NCI-H1105 treated with DMSO at 0.1 percent for 48 hours (cell line): ENCODE measurements around the gene CCIN.
A peak's percentile ranks its signal among the peaks of the same experiment; 100 is the strongest.
"Not testable (repeated sequence)": the region's sequence is repeated elsewhere in the genome, so short reads cannot be mapped to it uniquely, and the experiment has no call there.

Experiments used
- DNase-seq: peaks from one replicate; lab custom pipeline; 2025; lab: John Stamatoyannopoulos, UW

CCIN gene

GRCh38 chr9:36160126-36160525 lies 9.1 kb upstream of the CCIN start:
- not testable (repeated sequence) for DNase-seq

GRCh38 chr9:36161187-36161586 lies 8.0 kb upstream of the CCIN start:
- DNase-seq, result no peak

- DNase-seq, result no peak
Measured at GRCh38 chr9:36162211-36162738, 6.9 kb upstream of the CCIN start.

GRCh38 chr9:36163049-36163785 lies 6.0 kb upstream of the CCIN start:
- DNase-seq, result no peak

GRCh38 chr9:36163786-36164170 lies 5.4 kb upstream of the CCIN start:
- DNase-seq, result no peak

GRCh38 chr9:36164372-36164771 lies 4.8 kb upstream of the CCIN start:
- no peak for DNase-seq

GRCh38 chr9:36164989-36165388 lies 4.2 kb upstream of the CCIN start:
- DNase-seq, result no peak

- no peak for DNase-seq
Measured at GRCh38 chr9:36165826-36166167, 3.4 kb upstream of the CCIN start.

- DNase-seq, result no peak
Measured at GRCh38 chr9:36166168-36166927, 2.8 kb upstream of the CCIN start.

- DNase-seq, result no peak
Measured at GRCh38 chr9:36169708-36170107, 520 bp downstream of the CCIN start.

- DNase-seq, result no peak
Measured at GRCh38 chr9:36170531-36170930, 1.3 kb downstream of the CCIN start.

GRCh38 chr9:36173861-36174260 lies 4.7 kb downstream of the CCIN start:
- DNase-seq, result no peak

- DNase-seq, result no peak
Measured at GRCh38 chr9:36174271-36174670, 5.1 kb downstream of the CCIN start.

GRCh38 chr9:36174731-36175130 lies 5.5 kb downstream of the CCIN start:
- no peak for DNase-seq

GRCh38 chr9:36175209-36175608 lies 6.0 kb downstream of the CCIN start:
- DNase-seq, result not testable (repeated sequence)

GRCh38 chr9:36176496-36176895 lies 7.3 kb downstream of the CCIN start:
- not testable (repeated sequence) for DNase-seq

GRCh38 chr9:36177571-36177970 lies 8.4 kb downstream of the CCIN start:
- DNase-seq, result no peak

- DNase-seq, result not testable (repeated sequence)
Measured at GRCh38 chr9:36180243-36180642, 11.1 kb downstream of the CCIN start.

GRCh38 chr9:36187414-36187813 lies 18.2 kb downstream of the CCIN start:
- DNase-seq, result no peak

GRCh38 chr9:36188212-36188611 lies 19.0 kb downstream of the CCIN start:
- DNase-seq, result no peak

- DNase-seq, result no peak
Measured at GRCh38 chr9:36189976-36190375, 20.8 kb downstream of the CCIN start.

GRCh38 chr9:36190388-36191289 lies 21.5 kb downstream of the CCIN start, which contains the start of gene CLTA:
Gene CLTA (plus strand): TSS chr9:36190921. CDS start chr9:36191057, 136 bp downstream.
- DNase-seq, result peak; percentile 98
